SH-SY5Y (cell line): ENCODE measurements around the gene PLA2G10.

Source experiments
- GATA2 ChIP-seq: IDR thresholded peaks from 2 replicates; pipeline ENCODE4 v1.6.1; 2011; ENCODE audit warnings: mild to moderate bottlenecking, low read depth, low read length
- GATA3 ChIP-seq: IDR thresholded peaks from 2 replicates; pipeline ENCODE4 v1.6.1; 2011; ENCODE audit warnings: low read depth, mild to moderate bottlenecking, low read length, moderate library complexity

DNA sequence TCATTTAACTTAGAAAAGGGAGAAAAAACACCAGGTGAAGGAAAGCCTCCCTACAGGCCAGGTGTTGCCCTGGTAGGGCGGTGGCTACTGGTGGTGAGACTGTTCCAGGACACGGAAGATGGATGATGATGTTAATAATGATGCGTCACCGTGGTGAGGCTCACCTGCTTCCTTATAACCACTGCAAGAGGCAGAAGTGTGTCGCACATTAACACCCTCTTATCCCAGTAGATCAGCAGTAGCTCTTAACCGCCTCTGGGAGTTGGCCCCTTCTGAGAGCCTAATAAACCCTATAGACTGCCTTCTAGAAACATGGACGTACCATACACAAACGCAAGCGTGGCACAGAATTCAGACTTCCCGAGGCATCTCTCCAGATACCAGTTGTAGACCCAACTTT is 53.6 kb downstream of the PLA2G10 start:
- TF ChIP-seq GATA2 (no peak), GATA3 (no peak)
